ENCODE data around the gene PLAC8. TPM values are rescaled to one million over a fixed set of nuclear protein-coding genes. Genes with fewer than 3 reads are reported as not detected.
A peak's percentile ranks its signal among the peaks of the same experiment; 100 is the strongest.
"Not testable (repeated sequence)": the region's sequence is repeated elsewhere in the genome, so short reads cannot be mapped to it uniquely, and the experiment has no call there.

The PLAC8 gene
- total RNA-seq, 1 donor from 2014 or later: 1.5 TPM

GRCh38 chr4:83062739-83063138 lies 51.8 kb downstream of the PLAC8 start:
- Histone ChIP-seq H3K27me3 (ENCODE audit: low read depth) (no peaks in the 10 kb centered on the region), H3K9me3 (replicated peaks) (no peaks in the 10 kb centered on the region), H3K4me1 (no peaks in the 10 kb centered on the region), H3K36me3 (peaks cover 96% of the 10 kb centered on the region), H3K27ac (replicated peaks) (no peak overlapping the region), H3K4me3 (no peak overlapping the region)
- intact Hi-C loops (cut with micrococcal nuclease): no loop called here
- DNase-seq: no peak
- TF ChIP-seq, protein P1, sequence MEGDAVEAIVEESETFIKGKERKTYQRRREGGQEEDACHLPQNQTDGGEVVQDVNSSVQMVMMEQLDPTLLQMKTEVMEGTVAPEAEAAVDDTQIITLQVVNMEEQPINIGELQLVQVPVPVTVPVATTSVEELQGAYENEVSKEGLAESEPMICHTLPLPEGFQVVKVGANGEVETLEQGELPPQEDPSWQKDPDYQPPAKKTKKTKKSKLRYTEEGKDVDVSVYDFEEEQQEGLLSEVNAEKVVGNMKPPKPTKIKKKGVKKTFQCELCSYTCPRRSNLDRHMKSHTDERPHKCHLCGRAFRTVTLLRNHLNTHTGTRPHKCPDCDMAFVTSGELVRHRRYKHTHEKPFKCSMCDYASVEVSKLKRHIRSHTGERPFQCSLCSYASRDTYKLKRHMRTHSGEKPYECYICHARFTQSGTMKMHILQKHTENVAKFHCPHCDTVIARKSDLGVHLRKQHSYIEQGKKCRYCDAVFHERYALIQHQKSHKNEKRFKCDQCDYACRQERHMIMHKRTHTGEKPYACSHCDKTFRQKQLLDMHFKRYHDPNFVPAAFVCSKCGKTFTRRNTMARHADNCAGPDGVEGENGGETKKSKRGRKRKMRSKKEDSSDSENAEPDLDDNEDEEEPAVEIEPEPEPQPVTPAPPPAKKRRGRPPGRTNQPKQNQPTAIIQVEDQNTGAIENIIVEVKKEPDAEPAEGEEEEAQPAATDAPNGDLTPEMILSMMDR (IDR thresholded peaks at IDR 0.05; ENCODE audit: borderline replicate concordance): no peak

DNA sequence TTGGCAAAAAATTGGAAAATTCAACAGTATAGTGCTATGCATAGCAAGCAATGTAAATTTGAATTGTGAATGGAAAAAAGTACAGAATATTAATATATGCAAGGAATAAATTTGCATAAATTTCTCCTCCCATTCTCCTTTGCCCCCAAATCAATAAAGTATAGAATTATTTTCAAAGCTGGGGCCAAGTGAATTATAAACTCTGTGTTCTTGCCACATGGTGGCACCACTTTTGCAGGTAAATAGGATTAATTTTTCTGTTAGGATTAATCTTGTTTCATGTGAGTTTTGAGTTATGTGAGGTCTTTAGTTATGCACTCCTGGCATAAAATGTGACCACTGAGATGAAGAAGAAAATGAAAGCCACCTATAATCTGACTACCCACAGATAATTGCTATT lies 59.6 kb downstream of the PLAC8 start:
- no peaks in the 10 kb centered on the region for H3K4me1 ChIP-seq
- TF ChIP-seq, protein P1 (IDR thresholded peaks at IDR 0.05; ENCODE audit: borderline replicate concordance): peak; percentile 22
- DNase-seq: no peak
- H3K9me3 ChIP-seq (replicated peaks): no peaks in the 10 kb centered on the region
- H3K4me3 ChIP-seq: no peak overlapping the region
- no peak overlapping the region for H3K27ac ChIP-seq (replicated peaks)
- H3K27me3 ChIP-seq (ENCODE audit: low read depth): no peaks in the 10 kb centered on the region
- intact Hi-C loops (cut with micrococcal nuclease): loop anchor here (10.0 kb wide), 1 partner anchor 210 kb away; no protein-coding TSS in a partner anchor
- H3K36me3 ChIP-seq: peaks cover 81% of the 10 kb centered on the region

- H3K27me3 ChIP-seq (ENCODE audit: low read depth); H3K4me1 ChIP-seq; intact Hi-C loops (cut with micrococcal nuclease); DNase-seq; H3K27ac ChIP-seq (replicated peaks); H3K4me3 ChIP-seq; H3K9me3 ChIP-seq (replicated peaks): not testable (repeated sequence)
- peaks cover 48% of the 10 kb centered on the region for H3K36me3 ChIP-seq
These were observed 65.7 kb downstream of the PLAC8 start for GRCh38 chr4:83048781-83049180.

DNA sequence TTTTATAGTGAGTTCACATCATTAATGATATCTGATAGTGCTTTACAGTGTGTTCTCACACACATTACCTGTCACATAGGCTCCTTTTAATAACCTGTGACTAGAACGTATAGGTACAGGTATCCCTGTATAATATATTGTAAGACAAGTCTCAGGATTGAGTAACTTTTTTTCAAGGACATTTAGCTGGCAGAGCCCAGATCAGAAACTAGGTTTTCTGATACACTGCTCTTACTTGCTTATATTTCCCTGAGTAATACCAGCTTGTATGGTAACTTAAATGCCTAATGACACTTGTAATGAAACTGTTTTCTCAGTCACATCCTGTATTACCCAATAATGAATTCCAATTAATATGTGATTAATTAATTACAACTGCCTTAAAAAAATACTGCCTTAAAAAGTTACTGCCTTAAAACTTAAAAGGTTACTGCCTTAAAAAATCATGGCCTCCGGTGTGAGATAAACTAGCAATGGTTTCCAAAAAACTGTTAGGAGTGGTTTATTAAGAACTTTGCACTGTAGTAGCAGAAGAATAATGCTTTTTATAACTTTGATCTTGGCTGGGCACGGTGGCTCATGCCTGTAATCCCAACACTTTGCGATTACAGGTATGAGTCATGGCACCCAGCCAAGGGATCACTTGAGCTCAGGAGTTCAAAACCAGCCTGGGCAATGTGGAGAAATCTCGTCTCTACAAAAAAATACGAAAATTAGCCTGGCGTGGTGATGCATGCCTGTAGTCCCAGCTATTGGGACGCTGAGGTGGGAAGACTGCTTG lies 67.6 kb downstream of the PLAC8 start:
- no peak overlapping the region for H3K27ac ChIP-seq (replicated peaks)
- intact Hi-C loops (cut with micrococcal nuclease): no loop called here
- no peaks in the 10 kb centered on the region for H3K9me3 ChIP-seq (replicated peaks)
- TF ChIP-seq, protein P1 (IDR thresholded peaks at IDR 0.05; ENCODE audit: borderline replicate concordance): no peak
- no peak for DNase-seq
- H3K36me3 ChIP-seq: peaks cover 32% of the 10 kb centered on the region
- H3K4me1 ChIP-seq: peaks cover 8% of the 10 kb centered on the region
- no peaks in the 10 kb centered on the region for H3K27me3 ChIP-seq (ENCODE audit: low read depth)
- H3K4me3 ChIP-seq: no peak overlapping the region

- Histone ChIP-seq H3K27ac (replicated peaks) (no peak overlapping the region), H3K9me3 (replicated peaks) (no peaks in the 10 kb centered on the region), H3K4me3 (no peak overlapping the region), H3K27me3 (ENCODE audit: low read depth) (no peaks in the 10 kb centered on the region), H3K4me1 (peaks cover 32% of the 10 kb centered on the region), H3K36me3 (peaks cover 4% of the 10 kb centered on the region)
- DNase-seq: no peak
- TF ChIP-seq, protein P1 (IDR thresholded peaks at IDR 0.05; ENCODE audit: borderline replicate concordance): no peak
- intact Hi-C loops (cut with micrococcal nuclease): loop anchor here (5.0 kb wide), 1 partner anchor 112 kb away; no protein-coding TSS in a partner anchor
These were observed 70.6 kb downstream of the PLAC8 start for GRCh38 chr4:83043801-83044407.

DNA sequence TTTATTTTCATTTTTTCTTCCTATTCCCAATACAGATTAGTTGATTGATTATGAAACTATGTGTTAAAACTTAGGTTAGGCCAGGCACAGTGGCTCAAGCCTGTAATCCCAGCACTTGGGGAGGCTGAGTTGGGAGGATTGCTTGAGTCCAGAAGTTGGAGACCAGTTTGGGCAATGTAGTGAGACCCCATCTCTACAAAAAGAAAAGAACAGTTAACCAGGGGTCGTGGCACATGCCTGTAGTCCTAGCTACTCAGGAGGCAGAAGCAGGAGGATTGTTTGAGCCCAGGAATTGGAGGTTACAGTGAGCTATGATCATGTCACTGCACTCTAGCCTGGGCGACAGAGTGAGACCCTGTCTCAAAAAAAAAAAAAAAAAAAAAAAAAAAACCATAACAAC lies 71.4 kb downstream of the PLAC8 start:
- H3K27me3 ChIP-seq (ENCODE audit: low read depth); H3K4me3 ChIP-seq; H3K9me3 ChIP-seq (replicated peaks); H3K27ac ChIP-seq (replicated peaks); DNase-seq; H3K36me3 ChIP-seq: not testable (repeated sequence)
- intact Hi-C loops (cut with micrococcal nuclease): loop anchor here (5.0 kb wide), 1 partner anchor 111 kb away; no protein-coding TSS in a partner anchor
- H3K4me1 ChIP-seq: peaks cover 32% of the 10 kb centered on the region
